AG04450 (cell line): ENCODE results near the gene CD99L2. TPM values are rescaled to one million over a fixed set of nuclear protein-coding genes. Genes with fewer than 3 reads are reported as not detected.
"Not testable (repeated sequence)": the region's sequence is repeated elsewhere in the genome, so short reads cannot be mapped to it uniquely, and the experiment has no call there.

Source experiments
- CTCF ChIA-PET: fragments of 300-600, 350-600 bp; formaldehyde crosslinking; extraction: SDS; loops from one replicate; lab custom pipeline; 2022; ENCODE audit warnings: antibody characterized with exemption, inconsistent platforms; lab: Charles Lee
- POLR2A ChIA-PET: fragments of 350-600 bp; formaldehyde crosslinking; extraction: SDS; loops from one replicate; lab custom pipeline; 2021; ENCODE audit warnings: antibody characterized with exemption, inconsistent platforms; lab: Yijun Ruan, JAX
- DNase-seq: peaks from one replicate; pipeline ENCODE4 v3.0.0-alpha.2; 2011; ENCODE audit warnings: low read depth, low spot score
- H3K27ac ChIP-seq: one replicate; pipeline ENCODE4 v1.5.1; 2012; ENCODE audit warnings: low read depth, low read length, control low read depth
- H3K27me3 ChIP-seq: one replicate; pipeline ENCODE4 v1.6.0; 2012; ENCODE audit warnings: low read length; ENCODE audit not compliant: control insufficient read depth, insufficient read depth
- H3K4me3 ChIP-seq: 2 replicates; pipeline ENCODE4 v1.5.1; 2011; ENCODE audit warnings: mild to moderate bottlenecking, low read depth, low read length, control low read depth
- H3K9me3 ChIP-seq: 2 replicates; pipeline ENCODE4 v1.5.1; 2012; ENCODE audit warnings: low read length; ENCODE audit not compliant: control insufficient read depth, insufficient read depth
- CTCF ChIP-seq: IDR thresholded peaks from 2 replicates; pipeline ENCODE4 v1.5.1; 2011; ENCODE audit warnings: low read depth, low read length, control low read depth, inconsistent platforms
- polyA plus RNA-seq: library from polyadenylated mRNA; depleted of rRNA; stranded (reverse); fragments of >200 nt; gene quantifications from 2 replicates; pipeline ENCODE4 v1.2.3, GENCODE V29; 2011

The CD99L2 gene
- polyA plus RNA-seq, 1 experiment, result 52.4 TPM

GRCh38 chrX:150833454-150834056, 64.9 kb downstream of the CD99L2 start:
- POLR2A ChIA-PET, result no interaction called here
- CTCF ChIA-PET, result interaction anchor here (1.2 kb wide), 1 partner anchor 16 kb away, joined by 3 read pairs; no protein-coding TSS in a partner anchor
- no peak for TF ChIP-seq CTCF
- no peak for DNase-seq
- H3K4me3 ChIP-seq, result no peak overlapping the region
- H3K27me3 ChIP-seq, result no peaks in the 10 kb centered on the region
- H3K9me3 ChIP-seq, result no peaks in the 10 kb centered on the region
- H3K27ac ChIP-seq, result no peak overlapping the region

- POLR2A ChIA-PET, result no interaction called here
- DNase-seq, result no peak
- CTCF ChIA-PET, result no interaction called here
- no peak for TF ChIP-seq CTCF
- Histone ChIP-seq H3K9me3 (no peaks in the 10 kb centered on the region), H3K4me3 (no peak overlapping the region), H3K27me3 (no peaks in the 10 kb centered on the region), H3K27ac (no peak overlapping the region)
Observed at GRCh38 chrX:150831863-150832262, 66.6 kb downstream of the CD99L2 start.

GRCh38 chrX:150828785-150829184, 69.7 kb downstream of the CD99L2 start:
- ChIA-PET POLR2A (no interaction called here), CTCF (no interaction called here)
- no peak for TF ChIP-seq CTCF
- H3K4me3 ChIP-seq, result no peak overlapping the region
- no peaks in the 10 kb centered on the region for H3K9me3 ChIP-seq
- no peak for DNase-seq
- no peak overlapping the region for H3K27ac ChIP-seq
- no peaks in the 10 kb centered on the region for H3K27me3 ChIP-seq

GRCh38 chrX:150824352-150824751, 74.1 kb downstream of the CD99L2 start:
- DNase-seq, H3K4me3 ChIP-seq, POLR2A ChIA-PET, H3K27me3 ChIP-seq, H3K27ac ChIP-seq, CTCF ChIA-PET, H3K9me3 ChIP-seq: not testable (repeated sequence)

- DNase-seq, H3K4me3 ChIP-seq, CTCF ChIA-PET, POLR2A ChIA-PET, H3K27ac ChIP-seq, H3K9me3 ChIP-seq, H3K27me3 ChIP-seq: not testable (repeated sequence)
Observed at GRCh38 chrX:150823826-150824225, 74.6 kb downstream of the CD99L2 start.

- H3K9me3 ChIP-seq, result no peaks in the 10 kb centered on the region
- H3K27me3 ChIP-seq, result no peaks in the 10 kb centered on the region
- POLR2A ChIA-PET, result no interaction called here
- no peak for TF ChIP-seq CTCF
- no peak for DNase-seq
- no peak overlapping the region for H3K4me3 ChIP-seq
- CTCF ChIA-PET, result no interaction called here
- no peak overlapping the region for H3K27ac ChIP-seq
Observed at GRCh38 chrX:150821971-150822370, 76.5 kb downstream of the CD99L2 start.
